Panc1 (cell line): ENCODE data around the gene NCAPH2. TPM values are rescaled to one million over a fixed set of nuclear protein-coding genes. Genes with fewer than 3 reads are reported as not detected.

ENCODE experiments used
- ATAC-seq: fragments of 200-7000 bp; cut with Tn5 transposase; 2 replicates; pipeline ENCODE4 v1.9.1; 2020; ENCODE audit warnings: mild to moderate bottlenecking, moderate library complexity
- BruUV-seq: library from RNA; stranded (reverse); fragments of 400-500 nt; replicated peaks from 2 replicates; lab custom pipeline; 2021; lab: Mats Ljungman, UMichigan
- CTCF ChIA-PET: fragments of 300-600 bp; sonication (Branson Sonifier 250); formaldehyde crosslinking; loops from one replicate; lab custom pipeline; 2022; ENCODE audit warnings: antibody characterized with exemption; lab: Charles Lee
- POLR2A ChIA-PET: fragments of 300-600 bp; sonication (Branson Sonifier 250); formaldehyde crosslinking; loops from one replicate; lab custom pipeline; 2022; ENCODE audit warnings: antibody characterized with exemption; lab: Charles Lee
- DNase-seq: peaks from one replicate; pipeline ENCODE4 v3.0.0-alpha.2; 2010; ENCODE audit warnings: low read depth, low spot score
- H3K27ac ChIP-seq: 2 replicates; pipeline ENCODE4 v1.5.1; 2011; ENCODE audit warnings: mild to moderate bottlenecking, low read length, inconsistent platforms
- H3K27me3 ChIP-seq: fragments of 200-500 bp; sonication (Bioruptor generic); 2 replicates; pipeline ENCODE4 v1.6.0; 2014; ENCODE audit warnings: low read length, inconsistent platforms; ENCODE audit not compliant: control insufficient read depth, insufficient read depth
- H3K36me3 ChIP-seq: fragments of 200-500 bp; sonication (Bioruptor generic); 2 replicates; pipeline ENCODE4 v1.5.1; 2014; ENCODE audit warnings: inconsistent platforms, mild to moderate bottlenecking, low read length, moderate library complexity; ENCODE audit not compliant: control insufficient read depth, insufficient read depth
- H3K4me1 ChIP-seq: 2 replicates; pipeline ENCODE4 v1.5.1; 2011; ENCODE audit warnings: inconsistent platforms, mild to moderate bottlenecking, low read length, moderate library complexity; ENCODE audit not compliant: control insufficient read depth, insufficient read depth
- H3K4me3 ChIP-seq, 2 experiments: 2 replicates each; pipeline ENCODE4 v1.5.1; 2011 to 2012; ENCODE audit warnings: low read depth in 2 of 2, low read length in 2 of 2, mild to moderate bottlenecking in 2 of 2, inconsistent platforms in 1 of 2, moderate library complexity in 1 of 2
- H3K9me3 ChIP-seq: fragments of 200-500 bp; sonication (Bioruptor generic); 2 replicates; pipeline ENCODE4 v1.5.1; 2014; ENCODE audit warnings: low read depth, mild to moderate bottlenecking, inconsistent platforms, low read length, moderate library complexity; ENCODE audit not compliant: control insufficient read depth, insufficient read depth
- POLR2AphosphoS5 ChIP-seq: IDR thresholded peaks from 2 replicates; pipeline ENCODE4 v1.6.1; 2012; ENCODE audit warnings: mild to moderate bottlenecking, low read depth, low read length, moderate library complexity
- SIN3A ChIP-seq: IDR thresholded peaks from 2 replicates; pipeline ENCODE4 v1.6.1; 2012; ENCODE audit warnings: low read depth, mild to moderate bottlenecking, low read length, moderate library complexity, borderline replicate concordance; ENCODE audit not compliant: insufficient read depth
- TCF7L2 ChIP-seq: IDR thresholded peaks from 2 replicates; pipeline ENCODE4 v1.6.1; 2011; ENCODE audit warnings: mild to moderate bottlenecking, low read depth, low read length, inconsistent platforms
- in situ Hi-C: cut with HindIII; loops from 2 replicates; pipeline ENCODE4 v1.10.0; 2016; ENCODE audit warnings: low sequenced_read_pairs, low pct_unique_long_range_greater_than_20kb
- intact Hi-C: fragments of 100-400 bp; cut with micrococcal nuclease; formaldehyde crosslinking; loops from one replicate; pipeline ENCODE4 v1.10.0; 2022; ENCODE audit not compliant: unreplicated experiment
- total RNA-seq: library from RNA; stranded (reverse); gene quantifications from one replicate; pipeline ENCODE4 v1.2.1, GENCODE V29; 2021; ENCODE audit not compliant: unreplicated experiment
- TF ChIP-seq, protein P1 (sequence below): fragments of 450-650 bp; IDR thresholded peaks from 2 replicates; pipeline ENCODE4 v1.5.1; 2017; ENCODE audit warnings: mild to moderate bottlenecking
- TF ChIP-seq, protein P2 (sequence below), 2 experiments: IDR thresholded peaks; 2 replicates each; pipeline ENCODE4 v1.6.1; 2011 to 2012; ENCODE audit warnings: low read depth in 2 of 2, control low read depth in 1 of 2, low read length in 1 of 2, mild to moderate bottlenecking in 1 of 2, moderate library complexity in 1 of 2; ENCODE audit not compliant: insufficient read depth in 1 of 2

Gene NCAPH2
- total RNA-seq, 1 experiment from 2014 or later: 55.6 TPM

DNA sequence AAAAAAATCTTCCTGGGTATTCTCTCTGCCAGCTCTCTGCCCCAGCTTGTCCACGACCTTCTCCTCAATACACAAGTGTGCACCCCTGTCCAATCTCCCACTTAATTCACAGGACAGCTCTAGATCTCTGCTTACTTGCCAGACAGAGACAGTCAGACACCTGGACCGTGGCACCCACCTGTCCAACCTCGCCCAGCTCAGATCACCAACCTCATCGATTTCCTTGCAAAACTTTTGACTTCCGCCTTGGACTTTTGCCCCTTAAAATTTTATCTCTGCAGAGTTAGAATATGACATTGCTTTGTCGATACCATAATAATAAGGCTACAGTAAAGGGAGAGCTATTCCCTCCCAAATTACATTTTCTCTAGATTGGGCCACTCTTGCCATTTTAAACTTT, 10.9 kb upstream of the NCAPH2 start:
- ATAC-seq (no peak), DNase-seq (no peak)
- Histone ChIP-seq H3K4me1 (0 out of 2 replicates have a peak, but pooled peaks cover 3% of the 10 kb centered on the region), H3K9me3 (no peaks in the 10 kb centered on the region), H3K4me3 (no peak overlapping the region), H3K36me3 (no peaks in the 10 kb centered on the region), H3K27ac (no peak overlapping the region), H3K27me3 (no peaks in the 10 kb centered on the region)
- intact Hi-C loops: no loop called here
- BruUV-seq: no TSS peak
- POLR2A ChIA-PET: no interaction called here
- TF ChIP-seq POLR2AphosphoS5: no peak
- in situ Hi-C loops: no loop called here
- CTCF ChIA-PET: interaction anchor here (0.6 to 0.7 kb wide), 2 partner anchors 19 to 65 kb away, joined by 3 to 5 read pairs; partner anchors contain the start of gene SYCE3

DNA sequence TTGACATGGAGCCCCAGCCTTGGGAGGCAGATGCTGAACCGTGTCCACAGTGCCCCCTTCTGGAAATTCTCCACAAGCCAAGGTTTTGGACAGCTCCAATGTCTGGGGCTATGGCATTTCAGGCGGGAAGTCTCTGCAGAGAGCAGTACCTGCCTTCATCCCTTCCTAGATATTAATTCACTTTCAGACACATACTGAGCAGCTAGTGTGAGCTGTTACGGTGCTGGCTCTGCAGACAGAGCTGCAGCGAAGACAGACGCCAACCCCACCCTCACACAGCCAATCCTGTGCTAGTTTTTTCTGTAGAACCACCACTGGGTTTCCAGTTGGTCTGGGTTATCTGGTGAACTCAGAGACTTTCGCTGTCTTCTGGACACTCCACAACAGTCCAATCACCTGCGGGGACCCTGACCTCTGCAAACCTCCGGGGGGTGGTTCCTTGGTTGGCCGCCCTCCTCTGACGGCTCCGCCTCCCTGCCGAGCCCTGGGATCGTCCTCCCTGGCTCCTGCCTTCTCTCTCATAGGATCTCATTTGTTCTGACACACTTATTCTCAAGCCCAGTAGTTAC, 9.6 kb upstream of the NCAPH2 start:
- CTCF ChIA-PET: interaction anchor here (0.6 to 0.7 kb wide), 3 partner anchors 32 to 163 kb away, joined by 3 read pairs; no protein-coding TSS in a partner anchor
- 0 out of 2 replicates have a peak, but pooled peaks cover 3% of the 10 kb centered on the region for H3K4me1 ChIP-seq
- in situ Hi-C loops (no loop called here), intact Hi-C loops (no loop called here)
- POLR2A ChIA-PET: no interaction called here
- no peaks in the 10 kb centered on the region for H3K27me3 ChIP-seq
- no TSS peak for BruUV-seq
- no peak overlapping the region for H3K27ac ChIP-seq
- DNase-seq: peak; percentile 35
- H3K4me3 ChIP-seq: peak overlapping the region in 1 of 2 experiments; percentile 29; a peak in 2 of 4 replicates
- ATAC-seq: peak; percentile 96
- TF ChIP-seq SIN3A (no peak), TCF7L2 (no peak), POLR2AphosphoS5 (no peak)
- TF ChIP-seq, protein P1, sequence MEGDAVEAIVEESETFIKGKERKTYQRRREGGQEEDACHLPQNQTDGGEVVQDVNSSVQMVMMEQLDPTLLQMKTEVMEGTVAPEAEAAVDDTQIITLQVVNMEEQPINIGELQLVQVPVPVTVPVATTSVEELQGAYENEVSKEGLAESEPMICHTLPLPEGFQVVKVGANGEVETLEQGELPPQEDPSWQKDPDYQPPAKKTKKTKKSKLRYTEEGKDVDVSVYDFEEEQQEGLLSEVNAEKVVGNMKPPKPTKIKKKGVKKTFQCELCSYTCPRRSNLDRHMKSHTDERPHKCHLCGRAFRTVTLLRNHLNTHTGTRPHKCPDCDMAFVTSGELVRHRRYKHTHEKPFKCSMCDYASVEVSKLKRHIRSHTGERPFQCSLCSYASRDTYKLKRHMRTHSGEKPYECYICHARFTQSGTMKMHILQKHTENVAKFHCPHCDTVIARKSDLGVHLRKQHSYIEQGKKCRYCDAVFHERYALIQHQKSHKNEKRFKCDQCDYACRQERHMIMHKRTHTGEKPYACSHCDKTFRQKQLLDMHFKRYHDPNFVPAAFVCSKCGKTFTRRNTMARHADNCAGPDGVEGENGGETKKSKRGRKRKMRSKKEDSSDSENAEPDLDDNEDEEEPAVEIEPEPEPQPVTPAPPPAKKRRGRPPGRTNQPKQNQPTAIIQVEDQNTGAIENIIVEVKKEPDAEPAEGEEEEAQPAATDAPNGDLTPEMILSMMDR: peak; percentile 82
- TF ChIP-seq, protein P2, sequence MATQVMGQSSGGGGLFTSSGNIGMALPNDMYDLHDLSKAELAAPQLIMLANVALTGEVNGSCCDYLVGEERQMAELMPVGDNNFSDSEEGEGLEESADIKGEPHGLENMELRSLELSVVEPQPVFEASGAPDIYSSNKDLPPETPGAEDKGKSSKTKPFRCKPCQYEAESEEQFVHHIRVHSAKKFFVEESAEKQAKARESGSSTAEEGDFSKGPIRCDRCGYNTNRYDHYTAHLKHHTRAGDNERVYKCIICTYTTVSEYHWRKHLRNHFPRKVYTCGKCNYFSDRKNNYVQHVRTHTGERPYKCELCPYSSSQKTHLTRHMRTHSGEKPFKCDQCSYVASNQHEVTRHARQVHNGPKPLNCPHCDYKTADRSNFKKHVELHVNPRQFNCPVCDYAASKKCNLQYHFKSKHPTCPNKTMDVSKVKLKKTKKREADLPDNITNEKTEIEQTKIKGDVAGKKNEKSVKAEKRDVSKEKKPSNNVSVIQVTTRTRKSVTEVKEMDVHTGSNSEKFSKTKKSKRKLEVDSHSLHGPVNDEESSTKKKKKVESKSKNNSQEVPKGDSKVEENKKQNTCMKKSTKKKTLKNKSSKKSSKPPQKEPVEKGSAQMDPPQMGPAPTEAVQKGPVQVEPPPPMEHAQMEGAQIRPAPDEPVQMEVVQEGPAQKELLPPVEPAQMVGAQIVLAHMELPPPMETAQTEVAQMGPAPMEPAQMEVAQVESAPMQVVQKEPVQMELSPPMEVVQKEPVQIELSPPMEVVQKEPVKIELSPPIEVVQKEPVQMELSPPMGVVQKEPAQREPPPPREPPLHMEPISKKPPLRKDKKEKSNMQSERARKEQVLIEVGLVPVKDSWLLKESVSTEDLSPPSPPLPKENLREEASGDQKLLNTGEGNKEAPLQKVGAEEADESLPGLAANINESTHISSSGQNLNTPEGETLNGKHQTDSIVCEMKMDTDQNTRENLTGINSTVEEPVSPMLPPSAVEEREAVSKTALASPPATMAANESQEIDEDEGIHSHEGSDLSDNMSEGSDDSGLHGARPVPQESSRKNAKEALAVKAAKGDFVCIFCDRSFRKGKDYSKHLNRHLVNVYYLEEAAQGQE (IDR thresholded peaks at IDR 0.05; ENCODE audit: insufficient read depth in 1 of 2, low read depth in 2 of 2, low read length in 1 of 2): peak; percentile 76 to 84
- H3K9me3 ChIP-seq: no peaks in the 10 kb centered on the region
- no peaks in the 10 kb centered on the region for H3K36me3 ChIP-seq

DNA sequence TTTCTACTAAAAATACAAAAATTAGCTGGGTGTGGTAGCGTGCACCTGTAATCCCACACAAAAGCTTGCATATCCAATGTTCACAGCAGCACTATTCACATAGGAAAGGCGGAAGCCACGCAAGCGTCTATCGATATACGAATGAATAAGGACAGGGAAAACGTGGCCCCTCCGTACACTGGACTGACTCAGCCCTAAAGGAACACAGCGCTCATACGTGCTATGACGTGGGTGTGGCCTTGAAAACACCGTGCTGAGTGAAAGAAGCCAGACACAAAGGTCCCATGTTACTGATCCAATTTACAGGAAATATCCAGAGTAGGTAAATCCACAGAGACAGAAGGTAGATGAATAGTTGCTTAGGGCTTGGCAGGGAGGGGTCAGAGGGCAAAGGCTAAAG, 7.6 kb upstream of the NCAPH2 start:
- H3K36me3 ChIP-seq: no peaks in the 10 kb centered on the region; the same call in 1 of the 2 replicates
- H3K4me3 ChIP-seq: no peak overlapping the region
- intact Hi-C loops (no loop called here), in situ Hi-C loops (no loop called here)
- 0 out of 2 replicates have a peak, but pooled peaks cover 3% of the 10 kb centered on the region for H3K4me1 ChIP-seq
- POLR2A ChIA-PET: no interaction called here
- ATAC-seq (no peak), DNase-seq (no peak)
- BruUV-seq: no TSS peak
- TF ChIP-seq, protein P2 (IDR thresholded peaks at IDR 0.05; ENCODE audit: insufficient read depth in 1 of 2, low read depth in 2 of 2, low read length in 1 of 2): no peak
- no peak for TF ChIP-seq TCF7L2
- H3K27ac ChIP-seq: no peak overlapping the region
- CTCF ChIA-PET: no interaction called here
- no peaks in the 10 kb centered on the region for H3K9me3 ChIP-seq
- H3K27me3 ChIP-seq: no peaks in the 10 kb centered on the region
